ENCODE results near the gene OTOP3. TPM values are rescaled to one million over a fixed set of nuclear protein-coding genes. Genes with fewer than 3 reads are reported as not detected.

Gene OTOP3
- total and polyA plus RNA-seq, 2 donors (not counting 1 experiment from before 2014, with no cell fraction given) = not detected

- H3K27me3 ChIP-seq (ENCODE audit: control insufficient read depth, insufficient read depth, low read length) = peaks cover 39% of the 10 kb centered on the region
- H3K4me1 ChIP-seq (ENCODE audit: control insufficient read depth, extremely low read depth, insufficient read depth, low read length) = no peaks in the 10 kb centered on the region
- H4K20me1 ChIP-seq (ENCODE audit: control insufficient read depth, extremely low read depth, insufficient read depth, low read length) = no peaks in the 10 kb centered on the region
- no peaks in the 10 kb centered on the region for H3K79me2 ChIP-seq (ENCODE audit: control insufficient read depth, insufficient read depth, low read length)
- H3K27ac ChIP-seq (ENCODE audit: insufficient read depth, low read length) = no peak overlapping the region
- H3K9me3 ChIP-seq (ENCODE audit: control insufficient read depth, insufficient read depth, low read depth, low read length) = no peaks in the 10 kb centered on the region
- no peaks in the 10 kb centered on the region for H3K36me3 ChIP-seq (ENCODE audit: control insufficient read depth, insufficient read depth, low read length)
- no peak overlapping the region for H2AFZ ChIP-seq (ENCODE audit: low read length)
- DNase-seq (ENCODE audit: low read depth in 2 of 2) = no peak
- no peak overlapping the region for H3K4me3 ChIP-seq (replicated peaks in 1 of 4; ENCODE audit: control extremely low read depth in 1 of 4, insufficient read depth in 1 of 4, low read depth in 3 of 4, low read length in 4 of 4)
- H3K9ac ChIP-seq (ENCODE audit: insufficient read depth, low read length) = no peak overlapping the region
- TF ChIP-seq EZH2 (IDR thresholded peaks at IDR 0.05; ENCODE audit: low read length, missing control alignments) (no peak), CTCF (conservative IDR thresholded peaks at IDR 0.05 in 1 of 2, IDR thresholded peaks at IDR 0.05 in 1 of 2; ENCODE audit: low read depth in 1 of 2, low read length in 2 of 2) (no peak)
- no peak overlapping the region for H3K4me2 ChIP-seq (ENCODE audit: extremely low read depth, insufficient read depth, low read length)
These were observed 15.1 kb upstream of the OTOP3 start for GRCh38 chr17:74920642-74921025.

- no peak for TF ChIP-seq EZH2 (IDR thresholded peaks at IDR 0.05; ENCODE audit: low read length, missing control alignments)
- no peak for TF ChIP-seq CTCF (conservative IDR thresholded peaks at IDR 0.05 in 1 of 2, IDR thresholded peaks at IDR 0.05 in 1 of 2; ENCODE audit: low read depth in 1 of 2, low read length in 2 of 2)
- Histone ChIP-seq H3K9ac (ENCODE audit: insufficient read depth, low read length) (no peak overlapping the region), H3K27ac (ENCODE audit: insufficient read depth, low read length) (no peak overlapping the region), H3K27me3 (ENCODE audit: control insufficient read depth, insufficient read depth, low read length) (peaks cover 44% of the 10 kb centered on the region), H3K9me3 (ENCODE audit: control insufficient read depth, insufficient read depth, low read depth, low read length) (no peaks in the 10 kb centered on the region), H3K4me3 (replicated peaks in 1 of 4; ENCODE audit: control extremely low read depth in 1 of 4, insufficient read depth in 1 of 4, low read depth in 3 of 4, low read length in 4 of 4) (no peak overlapping the region), H2AFZ (ENCODE audit: low read length) (no peak overlapping the region), H4K20me1 (ENCODE audit: control insufficient read depth, extremely low read depth, insufficient read depth, low read length) (no peaks in the 10 kb centered on the region), H3K36me3 (ENCODE audit: control insufficient read depth, insufficient read depth, low read length) (no peaks in the 10 kb centered on the region), H3K79me2 (ENCODE audit: control insufficient read depth, insufficient read depth, low read length) (no peaks in the 10 kb centered on the region), H3K4me1 (ENCODE audit: control insufficient read depth, extremely low read depth, insufficient read depth, low read length) (no peaks in the 10 kb centered on the region), H3K4me2 (ENCODE audit: extremely low read depth, insufficient read depth, low read length) (no peak overlapping the region)
- DNase-seq (ENCODE audit: low read depth in 2 of 2) = no peak
These were observed 14.5 kb upstream of the OTOP3 start for GRCh38 chr17:74921026-74921681.

GRCh38 chr17:74921769-74922168 lies 13.9 kb upstream of the OTOP3 start:
- TF ChIP-seq CTCF (conservative IDR thresholded peaks at IDR 0.05 in 1 of 2, IDR thresholded peaks at IDR 0.05 in 1 of 2; ENCODE audit: low read depth in 1 of 2, low read length in 2 of 2) (no peak), EZH2 (IDR thresholded peaks at IDR 0.05; ENCODE audit: low read length, missing control alignments) (no peak)
- Histone ChIP-seq H3K27me3 (ENCODE audit: control insufficient read depth, insufficient read depth, low read length) (peaks cover 47% of the 10 kb centered on the region), H4K20me1 (ENCODE audit: control insufficient read depth, extremely low read depth, insufficient read depth, low read length) (no peaks in the 10 kb centered on the region)

More at GRCh38 chr17:74921769-74922168, 13.9 kb upstream of the OTOP3 start:
- Histone ChIP-seq H3K9ac (ENCODE audit: insufficient read depth, low read length) (no peak overlapping the region), H3K36me3 (ENCODE audit: control insufficient read depth, insufficient read depth, low read length) (no peaks in the 10 kb centered on the region), H3K4me2 (ENCODE audit: extremely low read depth, insufficient read depth, low read length) (no peak overlapping the region), H3K79me2 (ENCODE audit: control insufficient read depth, insufficient read depth, low read length) (no peaks in the 10 kb centered on the region), H3K9me3 (ENCODE audit: control insufficient read depth, insufficient read depth, low read depth, low read length) (no peaks in the 10 kb centered on the region), H3K27ac (ENCODE audit: insufficient read depth, low read length) (no peak overlapping the region), H3K4me3 (replicated peaks in 1 of 4; ENCODE audit: control extremely low read depth in 1 of 4, insufficient read depth in 1 of 4, low read depth in 3 of 4, low read length in 4 of 4) (no peak overlapping the region), H3K4me1 (ENCODE audit: control insufficient read depth, extremely low read depth, insufficient read depth, low read length) (no peaks in the 10 kb centered on the region), H2AFZ (ENCODE audit: low read length) (no peak overlapping the region)
- DNase-seq (ENCODE audit: low read depth in 2 of 2) = no peak
